Measurements from ENCODE around the gene CLMP. TPM values are rescaled to one million over a fixed set of nuclear protein-coding genes. Genes with fewer than 3 reads are reported as not detected.

CLMP gene
- total and polyA plus RNA-seq, 7 experiments from 2014 or later, result 0.08 to 0.60 (median 0.27) TPM

DNA sequence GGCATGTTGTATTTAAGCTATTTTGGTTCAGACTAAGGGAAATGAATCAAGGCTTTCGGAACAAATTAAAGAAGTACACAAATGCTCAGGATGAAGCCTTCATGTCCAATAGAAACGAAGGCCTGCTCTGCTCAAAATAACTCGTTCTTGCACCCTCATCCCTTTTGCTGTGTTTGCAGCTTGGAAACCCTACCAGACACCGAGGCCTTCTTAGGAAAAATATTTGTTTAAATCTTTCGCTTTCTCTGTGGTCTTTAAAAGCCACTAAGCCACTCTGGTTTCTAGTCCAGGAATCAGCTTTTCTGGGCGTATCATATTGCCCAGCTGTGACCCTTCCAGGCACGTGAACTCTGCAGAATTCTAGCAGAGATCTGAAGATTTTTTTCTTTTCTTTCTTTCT lies 72.2 kb downstream of the CLMP start:
- Histone ChIP-seq H3K27ac (ENCODE audit: low read depth, low read length) (no peak overlapping the region), H3K4me3 (ENCODE audit: low read length) (no peak overlapping the region), H3K9me3 (ENCODE audit: control insufficient read depth in 2 of 3, low read length in 3 of 3) (no peaks in the 10 kb centered on the region), H3K4me1 (ENCODE audit: control insufficient read depth in 2 of 2, insufficient read depth in 2 of 2, low read length in 2 of 2) (no peaks in the 10 kb centered on the region), H3K27me3 (ENCODE audit: control insufficient read depth in 2 of 2, insufficient read depth in 2 of 2, low read length in 2 of 2) (no peaks in the 10 kb centered on the region), H3K36me3 (ENCODE audit: control insufficient read depth in 2 of 3, insufficient read depth in 3 of 3, low read length in 3 of 3) (no peaks in the 10 kb centered on the region)
- ChIA-PET CTCF (interaction anchor here (0.6 kb wide), 2 partner anchors 177 to 332 kb away, joined by 3 to 4 read pairs; no protein-coding TSS in a partner anchor), POLR2A (no interaction called here)
- Mint-ChIP-seq H3K27ac (no peak overlapping the region), H3K4me3 (no peak overlapping the region), H3K9me3 (peaks cover 0 to 1% (median 0%) of the 10 kb centered on the region in 11 donors), H3K36me3 (peaks cover 0 to 3% (median 0%) of the 10 kb centered on the region in 5 donors), H3K4me1 (peaks cover 0 to 7% (median 0%) of the 10 kb centered on the region in 7 donors), H3K27me3 (peaks cover 0 to 22% (median 11%) of the 10 kb centered on the region in 5 donors)
- ATAC-seq (no peak), DNase-seq (no peak)
- intact Hi-C loops (cut with micrococcal nuclease), result no loop called here

- CTCF ChIA-PET, result interaction anchor here (0.6 kb wide), 1 partner anchor 176 kb away, joined by 3 read pairs; no protein-coding TSS in a partner anchor
- ATAC-seq, result no peak
These were observed 72.7 kb downstream of the CLMP start for GRCh38 chr11:123122341-123122740.

DNA sequence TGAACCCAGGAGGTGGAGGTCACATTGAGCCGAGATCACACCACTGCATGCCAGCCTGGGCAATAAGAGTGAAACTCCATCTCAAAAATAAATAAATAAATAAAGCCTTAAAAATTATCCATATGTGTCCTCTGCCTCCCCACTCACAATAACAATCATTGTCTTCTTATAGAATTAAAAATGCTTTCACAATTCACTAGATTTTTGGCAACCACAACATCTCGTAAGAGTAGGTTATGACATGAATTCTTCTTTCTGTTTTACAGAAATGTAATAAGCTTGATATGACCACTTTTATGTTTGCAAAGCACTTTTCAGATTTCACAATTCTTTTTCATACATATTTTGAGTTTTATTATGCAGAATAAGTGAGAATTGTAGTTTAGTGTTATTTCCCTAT lies 78.6 kb downstream of the CLMP start:
- H3K27ac Mint-ChIP-seq, result no peak overlapping the region
- peaks cover 0 to 22% (median 4%) of the 10 kb centered on the region in 5 donors for H3K27me3 Mint-ChIP-seq
- POLR2A ChIA-PET, result no interaction called here
- H3K27me3 ChIP-seq (ENCODE audit: control insufficient read depth in 2 of 2, insufficient read depth in 2 of 2, low read length in 2 of 2), result no peaks in the 10 kb centered on the region
- peaks cover 0 to 6% (median 0%) of the 10 kb centered on the region in 3 experiments for H3K9me3 ChIP-seq (ENCODE audit: control insufficient read depth in 2 of 3, low read length in 3 of 3)
- H3K36me3 ChIP-seq (ENCODE audit: control insufficient read depth in 2 of 3, insufficient read depth in 3 of 3, low read length in 3 of 3), result no peaks in the 10 kb centered on the region
- peaks cover 0 to 7% (median 0%) of the 10 kb centered on the region in 11 donors for H3K9me3 Mint-ChIP-seq
- H3K4me3 ChIP-seq (ENCODE audit: low read length), result no peak overlapping the region
- no peaks in the 10 kb centered on the region for H3K36me3 Mint-ChIP-seq
- intact Hi-C loops (cut with micrococcal nuclease), result no loop called here
- CTCF ChIA-PET, result no interaction called here
- ATAC-seq (no peak), DNase-seq (no peak)
- H3K4me3 Mint-ChIP-seq, result no peak overlapping the region
- no peaks in the 10 kb centered on the region for H3K4me1 ChIP-seq (ENCODE audit: control insufficient read depth in 2 of 2, insufficient read depth in 2 of 2, low read length in 2 of 2)
- peaks cover 0 to 4% (median 1%) of the 10 kb centered on the region in 7 donors for H3K4me1 Mint-ChIP-seq
- H3K27ac ChIP-seq (ENCODE audit: low read depth, low read length), result no peak overlapping the region

More at GRCh38 chr11:123122341-123122740, 72.7 kb downstream of the CLMP start:
- Histone ChIP-seq H3K4me3 (ENCODE audit: low read length) (no peak overlapping the region), H3K27me3 (ENCODE audit: control insufficient read depth in 2 of 2, insufficient read depth in 2 of 2, low read length in 2 of 2) (no peaks in the 10 kb centered on the region), H3K27ac (ENCODE audit: low read depth, low read length) (no peak overlapping the region), H3K9me3 (ENCODE audit: control insufficient read depth in 2 of 3, low read length in 3 of 3) (no peaks in the 10 kb centered on the region), H3K36me3 (ENCODE audit: control insufficient read depth in 2 of 3, insufficient read depth in 3 of 3, low read length in 3 of 3) (no peaks in the 10 kb centered on the region), H3K4me1 (ENCODE audit: control insufficient read depth in 2 of 2, insufficient read depth in 2 of 2, low read length in 2 of 2) (no peaks in the 10 kb centered on the region)
- Mint-ChIP-seq H3K27ac (no peak overlapping the region), H3K9me3 (peaks cover 0 to 1% (median 0%) of the 10 kb centered on the region in 11 donors), H3K36me3 (peaks cover 0 to 3% (median 0%) of the 10 kb centered on the region in 5 donors), H3K4me3 (no peak overlapping the region), H3K27me3 (peaks cover 0 to 22% (median 11%) of the 10 kb centered on the region in 5 donors), H3K4me1 (peaks cover 0 to 7% (median 0%) of the 10 kb centered on the region in 7 donors)
- POLR2A ChIA-PET, result no interaction called here
- intact Hi-C loops (cut with micrococcal nuclease), result no loop called here
- no peak for DNase-seq

DNA sequence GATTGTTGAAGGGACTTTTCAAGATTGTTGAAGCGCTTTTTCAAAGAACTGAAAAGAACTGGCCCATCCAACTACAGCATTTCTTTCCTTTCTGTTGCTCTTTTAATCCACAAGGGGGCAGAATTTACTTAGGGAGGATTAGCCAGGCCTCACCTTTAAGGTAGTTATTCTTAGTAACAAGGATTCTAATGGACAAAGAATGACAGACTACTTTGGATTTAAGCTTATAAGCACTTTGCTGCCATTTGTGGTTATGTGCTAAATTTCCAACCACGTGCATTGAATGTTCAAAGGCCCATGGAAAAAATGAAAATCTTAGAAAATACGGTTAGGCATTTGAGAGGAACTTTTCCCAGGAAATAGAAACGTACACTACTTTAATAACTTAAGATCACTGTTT lies 83.6 kb downstream of the CLMP start:
- peaks cover 0 to 9% (median 6%) of the 10 kb centered on the region in 7 donors for H3K4me1 Mint-ChIP-seq
- ChIA-PET POLR2A (interaction anchor here (1.6 to 19.7 kb wide), 2 partner anchors 11 to 46 kb away, joined by 5 to 532 read pairs; partner anchors contain the start of gene HSPA8), CTCF (interaction anchor here (0.7 to 4.1 kb wide), 8 partner anchors 10 to 146 kb away, joined by 3 to 48 read pairs (median 4); partner anchors contain the start of gene HSPA8)
- ATAC-seq (peak; percentile 63), DNase-seq (peak in 7 of 9 donors; percentile 21 to 58 (median 47))
- no peak overlapping the region for H3K4me3 ChIP-seq (ENCODE audit: low read length)
- no peak overlapping the region for H3K27ac ChIP-seq (ENCODE audit: low read depth, low read length)
- no peaks in the 10 kb centered on the region for H3K36me3 ChIP-seq (ENCODE audit: control insufficient read depth in 2 of 3, insufficient read depth in 3 of 3, low read length in 3 of 3)
- no peaks in the 10 kb centered on the region for H3K27me3 ChIP-seq (ENCODE audit: control insufficient read depth in 2 of 2, insufficient read depth in 2 of 2, low read length in 2 of 2)
- H3K4me1 ChIP-seq (ENCODE audit: control insufficient read depth in 2 of 2, insufficient read depth in 2 of 2, low read length in 2 of 2), result no peaks in the 10 kb centered on the region
- H3K27ac Mint-ChIP-seq, result no peak overlapping the region
- H3K4me3 Mint-ChIP-seq, result no peak overlapping the region
- intact Hi-C loops (cut with micrococcal nuclease), result loop anchor here (1.0 to 5.0 kb wide), 8 partner anchors 41 to 367 kb away; partner anchors contain the start of gene HSPA8 (in 1 of the 2)
- no peaks in the 10 kb centered on the region for H3K36me3 Mint-ChIP-seq
- peaks cover 0 to 6% (median 0%) of the 10 kb centered on the region in 3 experiments for H3K9me3 ChIP-seq (ENCODE audit: control insufficient read depth in 2 of 3, low read length in 3 of 3)
- peaks cover 0 to 36% (median 0%) of the 10 kb centered on the region in 5 donors for H3K27me3 Mint-ChIP-seq
- peaks cover 0 to 7% (median 0%) of the 10 kb centered on the region in 11 donors for H3K9me3 Mint-ChIP-seq

GRCh38 chr11:123110397-123110796 lies 84.7 kb downstream of the CLMP start:
- H3K36me3 ChIP-seq (ENCODE audit: control insufficient read depth in 2 of 3, insufficient read depth in 3 of 3, low read length in 3 of 3), result no peaks in the 10 kb centered on the region
- ChIA-PET CTCF (interaction anchor here (0.6 to 4.1 kb wide), 13 partner anchors 9 to 1489 kb away, joined by 3 to 48 read pairs (median 4); partner anchors contain the start of gene HSPA8), POLR2A (interaction anchor here (0.6 to 19.7 kb wide), 5 partner anchors 9 to 45 kb away, joined by 3 to 532 read pairs (median 5); partner anchors contain the start of gene HSPA8)
- Mint-ChIP-seq H3K27me3 (peaks cover 0 to 32% (median 0%) of the 10 kb centered on the region in 5 donors), H3K4me3 (peak overlapping the region in 7 of 10 donors; percentile 4 to 47 (median 25)), H3K9me3 (peaks cover 0 to 1% (median 0%) of the 10 kb centered on the region in 11 donors), H3K4me1 (peaks cover 0 to 11% (median 6%) of the 10 kb centered on the region in 7 donors), H3K27ac (peak overlapping the region; percentile 9 to 80 (median 58)), H3K36me3 (no peaks in the 10 kb centered on the region)
- peak overlapping the region; percentile 21 for H3K4me3 ChIP-seq (ENCODE audit: low read length)
- intact Hi-C loops (cut with micrococcal nuclease), result loop anchor here (2.0 to 5.0 kb wide), 5 partner anchors 48 to 368 kb away; partner anchors contain the start of gene HSPA8 (in 1 of the 2)
- DNase-seq (no peak), ATAC-seq (no peak)
- H3K27me3 ChIP-seq (ENCODE audit: control insufficient read depth in 2 of 2, insufficient read depth in 2 of 2, low read length in 2 of 2), result no peaks in the 10 kb centered on the region
- H3K9me3 ChIP-seq (ENCODE audit: control insufficient read depth in 2 of 3, low read length in 3 of 3), result no peaks in the 10 kb centered on the region
- no peaks in the 10 kb centered on the region for H3K4me1 ChIP-seq (ENCODE audit: control insufficient read depth in 2 of 2, insufficient read depth in 2 of 2, low read length in 2 of 2)
- H3K27ac ChIP-seq (ENCODE audit: low read depth, low read length), result no peak overlapping the region

DNA sequence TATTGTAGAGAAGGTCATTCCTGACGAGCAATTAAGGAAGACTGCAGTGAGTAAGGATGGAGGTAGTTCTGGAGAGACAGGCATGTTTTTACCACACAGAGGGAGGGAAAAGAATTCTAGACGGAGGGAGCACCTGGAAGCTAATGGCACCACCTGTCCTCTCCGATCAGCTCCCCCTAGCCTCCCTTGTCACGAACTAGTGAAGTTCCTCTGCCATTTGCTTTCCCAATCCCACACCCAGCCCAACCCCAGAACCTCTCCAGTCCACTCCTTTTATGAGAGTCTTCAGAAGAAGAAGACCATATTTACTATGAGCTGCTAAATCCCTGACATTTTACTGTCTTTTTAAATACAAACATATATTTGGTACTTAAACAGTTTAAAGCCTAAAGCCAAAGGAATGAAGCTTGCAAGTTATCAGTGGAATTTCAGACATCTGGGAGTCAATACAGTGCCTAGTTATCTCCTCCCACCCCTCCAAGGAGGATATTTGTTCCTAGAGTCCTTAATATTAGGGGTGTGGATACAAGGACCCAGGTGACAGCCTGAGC lies 87.0 kb downstream of the CLMP start:
- peaks cover 0 to 3% (median 0%) of the 10 kb centered on the region in 5 donors for H3K36me3 Mint-ChIP-seq
- Histone ChIP-seq H3K27me3 (ENCODE audit: control insufficient read depth in 2 of 2, insufficient read depth in 2 of 2, low read length in 2 of 2) (no peaks in the 10 kb centered on the region), H3K4me3 (ENCODE audit: low read length) (no peak overlapping the region), H3K36me3 (ENCODE audit: control insufficient read depth in 2 of 3, insufficient read depth in 3 of 3, low read length in 3 of 3) (no peaks in the 10 kb centered on the region), H3K9me3 (ENCODE audit: control insufficient read depth in 2 of 3, low read length in 3 of 3) (no peaks in the 10 kb centered on the region), H3K4me1 (ENCODE audit: control insufficient read depth in 2 of 2, insufficient read depth in 2 of 2, low read length in 2 of 2) (peaks cover 0 to 6% of the 10 kb centered on the region in 2 donors), H3K27ac (ENCODE audit: low read depth, low read length) (no peak overlapping the region)
- ATAC-seq (no peak), DNase-seq (no peak)
- peaks cover 0 to 14% (median 0%) of the 10 kb centered on the region in 5 donors for H3K27me3 Mint-ChIP-seq
- ChIA-PET CTCF (interaction anchor here (0.6 to 0.7 kb wide), 4 partner anchors 23 to 314 kb away, joined by 3 to 4 read pairs (median 3); no protein-coding TSS in a partner anchor), POLR2A (interaction anchor here (0.7 to 19.7 kb wide), 4 partner anchors 19 to 55 kb away, joined by 3 to 532 read pairs (median 5); partner anchors contain the start of gene HSPA8)
- peak overlapping the region in 1 of 9 donors; percentile 1 for H3K27ac Mint-ChIP-seq
- H3K9me3 Mint-ChIP-seq, result no peaks in the 10 kb centered on the region
- no peak overlapping the region for H3K4me3 Mint-ChIP-seq
- H3K4me1 Mint-ChIP-seq, result peaks cover 4 to 21% (median 16%) of the 10 kb centered on the region in 7 donors
- intact Hi-C loops (cut with micrococcal nuclease), result loop anchor here (10.0 kb wide), 2 partner anchors 297 to 447 kb away; no protein-coding TSS in a partner anchor

Data from naive thymus-derived CD4-positive, alpha-beta T cell (primary cell).